Fibroblast of mammary gland (primary cell): Measurements from ENCODE around the gene SEBOX.

Experiments used
- DNase-seq: peaks from one replicate; pipeline ENCODE4 v3.0.0-alpha.2; 2010; ENCODE audit warnings: low read depth
- H3K4me3 ChIP-seq: 2 replicates; pipeline ENCODE4 v1.5.1; 2011; ENCODE audit warnings: low read depth, mild to moderate bottlenecking, low read length, moderate library complexity; ENCODE audit not compliant: control insufficient read depth
- TF ChIP-seq, protein P1 (sequence below): conservative IDR thresholded peaks from 2 replicates; pipeline ENCODE4 v1.5.1; 2011; ENCODE audit warnings: low read depth, low read length, inconsistent platforms; ENCODE audit not compliant: control insufficient read depth, insufficient read depth

SEBOX gene

DNA sequence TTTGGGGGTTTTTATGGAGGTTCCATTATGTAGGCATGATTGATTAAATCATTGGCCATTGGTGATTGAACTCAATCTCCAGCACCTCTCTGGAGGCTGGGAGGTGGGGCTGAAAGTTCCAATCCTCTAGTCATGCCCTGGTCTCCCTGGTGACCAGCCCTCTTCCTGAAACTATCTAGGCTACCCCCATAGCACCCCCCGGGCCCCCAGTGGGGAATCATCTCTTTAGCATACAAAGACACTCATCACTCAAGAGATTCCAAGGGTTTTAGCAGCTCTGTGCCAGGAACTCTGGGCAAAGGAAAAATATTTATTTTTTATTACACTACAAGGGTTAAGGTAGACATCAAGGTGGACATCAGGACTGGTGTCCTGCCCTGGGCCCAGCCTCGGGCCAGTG lies 30.4 kb upstream of the SEBOX start:
- no peak overlapping the region for H3K4me3 ChIP-seq
- DNase-seq: no peak
- TF ChIP-seq, protein P1, sequence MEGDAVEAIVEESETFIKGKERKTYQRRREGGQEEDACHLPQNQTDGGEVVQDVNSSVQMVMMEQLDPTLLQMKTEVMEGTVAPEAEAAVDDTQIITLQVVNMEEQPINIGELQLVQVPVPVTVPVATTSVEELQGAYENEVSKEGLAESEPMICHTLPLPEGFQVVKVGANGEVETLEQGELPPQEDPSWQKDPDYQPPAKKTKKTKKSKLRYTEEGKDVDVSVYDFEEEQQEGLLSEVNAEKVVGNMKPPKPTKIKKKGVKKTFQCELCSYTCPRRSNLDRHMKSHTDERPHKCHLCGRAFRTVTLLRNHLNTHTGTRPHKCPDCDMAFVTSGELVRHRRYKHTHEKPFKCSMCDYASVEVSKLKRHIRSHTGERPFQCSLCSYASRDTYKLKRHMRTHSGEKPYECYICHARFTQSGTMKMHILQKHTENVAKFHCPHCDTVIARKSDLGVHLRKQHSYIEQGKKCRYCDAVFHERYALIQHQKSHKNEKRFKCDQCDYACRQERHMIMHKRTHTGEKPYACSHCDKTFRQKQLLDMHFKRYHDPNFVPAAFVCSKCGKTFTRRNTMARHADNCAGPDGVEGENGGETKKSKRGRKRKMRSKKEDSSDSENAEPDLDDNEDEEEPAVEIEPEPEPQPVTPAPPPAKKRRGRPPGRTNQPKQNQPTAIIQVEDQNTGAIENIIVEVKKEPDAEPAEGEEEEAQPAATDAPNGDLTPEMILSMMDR: no peak

DNA sequence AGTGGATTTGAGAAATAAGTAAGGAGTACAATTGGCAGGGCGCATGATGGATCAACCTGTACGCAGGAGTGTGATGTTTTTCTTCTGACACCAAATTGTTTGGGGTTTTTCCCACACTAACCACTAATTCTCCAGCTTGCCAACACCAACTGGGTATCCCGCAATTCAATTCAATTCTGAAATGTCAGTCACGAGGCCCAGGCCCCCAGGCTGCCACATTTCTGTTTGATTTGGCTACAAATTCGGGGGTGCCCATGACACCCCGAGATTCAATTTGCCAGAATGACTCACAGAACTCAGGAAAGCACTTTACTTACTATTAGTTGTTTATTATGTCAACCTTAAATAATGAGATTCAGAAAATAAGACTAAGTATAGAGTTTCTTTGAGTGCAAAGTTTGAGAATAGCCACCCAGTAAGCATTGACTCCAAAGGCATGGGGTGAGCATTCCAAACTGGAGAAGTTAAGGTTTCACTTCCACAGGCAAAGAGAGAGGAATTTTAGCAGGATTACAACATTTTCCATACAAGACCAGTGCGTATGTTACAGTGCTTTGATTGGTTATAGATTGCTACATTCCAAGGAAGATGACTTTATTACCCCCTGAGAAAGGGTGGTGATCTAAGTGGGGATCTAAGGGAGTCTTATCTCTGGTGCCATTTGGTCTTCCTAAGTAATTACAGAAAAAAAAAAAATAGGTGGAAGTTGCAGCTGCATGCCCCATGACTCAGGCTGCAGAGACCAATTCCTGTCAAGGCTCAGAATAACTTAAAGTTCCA lies 29.5 kb upstream of the SEBOX start:
- peak; percentile 21 for DNase-seq
- H3K4me3 ChIP-seq: no peak overlapping the region
- TF ChIP-seq, protein P1: no peak

DNA sequence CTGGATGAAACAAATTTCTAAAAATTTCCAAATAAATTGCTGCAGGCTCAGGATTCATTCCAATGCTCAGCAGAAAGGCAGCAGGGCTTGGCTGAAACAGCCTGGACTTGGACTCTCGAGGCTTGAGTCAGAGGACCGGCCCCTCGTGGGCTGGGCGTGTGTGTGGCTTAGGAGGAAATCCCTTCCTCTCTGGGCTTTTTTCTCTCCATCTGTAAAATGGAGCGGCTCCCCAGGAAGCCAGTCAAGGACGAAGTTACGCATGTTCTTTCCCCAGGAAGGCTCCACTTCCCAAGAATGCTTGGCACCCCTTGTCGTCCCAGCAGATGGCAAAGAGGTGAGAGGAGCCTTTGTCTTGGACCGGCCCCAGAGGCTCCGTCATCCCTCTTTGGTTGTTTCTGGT lies 27.5 kb upstream of the SEBOX start:
- TF ChIP-seq, protein P1: no peak
- peak; percentile 53 for DNase-seq
- no peak overlapping the region for H3K4me3 ChIP-seq

DNA sequence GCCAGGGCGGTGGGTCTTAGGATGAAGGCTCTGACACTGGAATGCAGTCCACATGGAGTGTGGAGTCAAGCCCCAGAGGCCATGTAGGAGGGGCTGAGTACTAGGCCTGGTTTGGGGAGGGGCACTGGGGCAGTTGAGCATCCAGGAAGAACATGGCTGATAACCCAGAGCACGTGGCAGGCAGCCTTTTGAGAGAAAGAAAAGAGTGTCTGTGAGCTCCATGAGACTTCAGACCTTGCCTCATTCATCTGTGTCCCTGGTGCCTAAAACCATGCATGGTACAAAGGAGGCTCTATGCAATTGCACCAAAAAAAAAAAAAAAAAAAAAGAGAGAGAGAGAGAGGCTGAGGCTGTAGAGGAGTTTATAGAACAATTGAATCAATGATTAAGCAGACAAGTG lies 26.4 kb upstream of the SEBOX start:
- DNase-seq: no peak
- H3K4me3 ChIP-seq: no peak overlapping the region
- TF ChIP-seq, protein P1: no peak

DNA sequence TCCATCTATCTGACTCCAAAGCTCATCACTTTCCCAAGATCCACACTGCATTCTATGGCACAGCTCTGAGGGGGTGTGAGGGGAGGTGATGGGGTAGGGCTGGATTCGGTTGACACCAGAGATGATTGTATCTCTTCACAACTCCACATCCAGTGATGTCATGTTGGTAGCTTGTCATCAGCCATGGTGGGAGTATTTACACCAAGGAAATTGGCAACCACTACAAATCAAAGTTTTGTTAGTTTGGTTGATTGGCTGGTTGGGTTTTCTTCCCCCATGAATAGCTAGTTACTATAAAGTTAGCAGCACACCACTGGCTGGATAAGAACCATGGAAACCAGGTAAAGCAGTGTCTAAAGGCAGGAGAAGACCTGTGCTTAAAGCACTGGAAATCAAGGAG lies 26.0 kb upstream of the SEBOX start:
- H3K4me3 ChIP-seq: no peak overlapping the region
- TF ChIP-seq, protein P1: no peak
- DNase-seq: no peak

DNA sequence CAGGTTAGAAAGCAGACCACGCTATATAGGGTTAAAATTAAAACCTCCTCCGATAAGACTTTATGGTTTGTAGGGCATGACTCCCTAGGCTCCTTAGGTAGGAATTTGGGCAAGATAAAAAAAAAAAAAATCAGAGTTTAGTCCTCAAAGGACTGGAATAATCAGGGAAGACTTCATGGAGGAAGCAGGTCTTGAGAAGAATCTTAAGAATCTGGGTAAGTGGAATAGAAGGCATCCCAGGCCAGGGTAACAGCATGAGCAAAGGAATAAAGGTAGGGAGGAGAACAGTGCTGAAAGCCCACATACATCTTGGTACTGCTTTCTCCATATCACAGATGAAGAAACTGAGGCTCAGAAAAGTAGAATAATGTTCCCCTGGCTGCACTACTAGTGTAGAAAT lies 25.6 kb upstream of the SEBOX start:
- TF ChIP-seq, protein P1: no peak
- DNase-seq: no peak
- no peak overlapping the region for H3K4me3 ChIP-seq
